ENCODE results near the gene DCAF5. TPM values are rescaled to one million over a fixed set of nuclear protein-coding genes. Genes with fewer than 3 reads are reported as not detected.

DCAF5 gene
- total RNA-seq, 4 donors from 2014 or later: 36.4 to 47.7 (median 40.2) TPM

DNA sequence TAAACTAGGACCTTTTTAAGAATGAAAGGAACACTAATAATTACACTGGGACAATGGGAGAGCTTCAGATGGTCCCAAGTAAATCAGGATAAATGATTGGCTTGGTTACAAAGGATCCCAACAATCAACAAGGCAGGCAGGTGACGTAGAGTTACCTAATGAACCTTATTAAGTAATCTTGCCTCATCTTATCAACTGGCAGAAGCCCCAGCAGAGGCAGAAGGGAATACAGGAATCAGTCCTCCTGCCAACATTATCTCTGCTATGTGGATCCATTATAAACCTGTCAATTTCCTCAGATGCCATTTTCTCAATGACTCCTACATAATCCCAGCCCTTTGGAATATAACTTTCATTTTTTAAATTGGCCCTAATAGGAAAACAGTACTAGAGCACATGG is 11.4 kb downstream of the DCAF5 start:
- TF ChIP-seq CTCF (IDR thresholded peaks at IDR 0.05; ENCODE audit: low read depth): no peak

DNA sequence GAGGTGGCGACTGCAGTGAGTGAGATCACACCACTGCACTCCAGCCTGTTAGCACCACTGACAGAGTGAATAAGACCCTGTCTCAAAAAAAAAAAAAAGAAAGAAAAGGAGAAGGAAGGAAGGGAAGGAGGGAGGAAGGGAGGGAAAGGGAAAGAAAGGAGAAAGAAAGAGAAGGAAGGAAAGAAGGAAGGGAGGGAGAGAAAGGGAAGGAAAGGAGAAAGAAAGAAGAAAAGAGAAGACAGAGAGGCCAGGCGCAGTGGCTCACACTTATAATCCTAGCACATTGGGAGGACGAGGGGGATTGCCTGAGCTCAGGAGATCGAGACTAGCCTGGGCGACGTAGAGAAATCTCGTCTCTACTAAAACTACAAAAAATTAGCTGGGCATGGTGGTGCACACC is 13.2 kb downstream of the DCAF5 start:
- no peak for TF ChIP-seq CTCF (IDR thresholded peaks at IDR 0.05; ENCODE audit: low read depth)

DNA sequence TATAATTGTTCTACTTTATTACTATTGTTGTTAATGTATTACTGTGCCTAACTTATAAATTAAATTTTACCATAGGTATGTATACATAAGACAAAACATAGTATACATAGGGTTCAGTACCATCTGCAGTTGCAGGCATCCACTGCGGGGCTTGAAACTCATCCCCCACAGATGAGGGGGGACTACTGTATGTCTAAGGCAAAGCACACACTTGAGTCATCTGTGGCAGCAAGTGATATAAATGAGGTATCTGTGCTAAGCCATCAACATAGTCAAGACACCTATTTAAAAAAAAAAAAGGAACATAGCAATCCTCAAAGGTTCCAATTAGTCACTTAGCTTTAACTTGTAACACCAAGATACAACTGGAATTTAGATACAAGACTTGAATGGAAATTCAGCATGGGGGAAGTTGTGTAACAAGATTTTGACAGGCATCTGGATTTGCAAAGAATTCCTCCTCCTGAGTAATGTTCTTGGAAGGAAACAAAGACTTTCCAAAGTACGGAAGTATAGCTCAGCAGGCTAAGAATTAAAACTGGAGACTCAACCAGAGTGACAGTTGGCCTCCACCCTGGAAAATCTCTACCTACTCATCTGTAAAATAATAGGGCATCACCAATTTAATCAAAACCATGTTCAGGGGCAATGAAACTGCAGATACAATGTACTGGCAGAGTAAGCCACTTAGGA is 14.9 kb downstream of the DCAF5 start:
- no peak for TF ChIP-seq CTCF (IDR thresholded peaks at IDR 0.05; ENCODE audit: low read depth)

- no peak for TF ChIP-seq CTCF (IDR thresholded peaks at IDR 0.05; ENCODE audit: low read depth)
Measured at GRCh38 chr14:69137416-69137815, 15.5 kb downstream of the DCAF5 start.

DNA sequence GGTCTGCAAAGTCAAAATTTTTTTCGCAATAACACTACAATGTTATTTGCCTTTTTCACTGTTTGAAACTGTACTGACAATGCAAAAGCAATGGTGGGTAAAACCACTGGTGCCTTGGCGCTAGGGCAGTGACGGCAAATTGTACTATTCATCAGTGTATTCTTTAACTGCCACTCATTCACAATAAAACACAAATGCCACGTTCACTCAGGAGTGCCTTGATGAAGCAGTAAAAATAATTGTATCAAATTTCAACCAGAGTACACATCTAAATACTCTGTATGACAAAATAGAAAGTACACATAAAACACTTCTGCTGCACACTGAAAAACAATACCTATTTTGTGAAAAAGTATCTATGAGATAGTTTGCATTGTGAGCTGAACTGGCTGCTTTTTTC is 17.8 kb downstream of the DCAF5 start:
- TF ChIP-seq CTCF (IDR thresholded peaks at IDR 0.05; ENCODE audit: low read depth): no peak

- TF ChIP-seq CTCF (IDR thresholded peaks at IDR 0.05; ENCODE audit: low read depth): no peak
Measured at GRCh38 chr14:69133206-69134125, 19.5 kb downstream of the DCAF5 start.

- no peak for TF ChIP-seq CTCF (IDR thresholded peaks at IDR 0.05; ENCODE audit: low read depth)
Measured at GRCh38 chr14:69132513-69133181, 20.3 kb downstream of the DCAF5 start.

All from subcutaneous adipose tissue (tissue), 4 donors.